WERI-Rb-1 (cell line): ENCODE results near the gene B3GAT1.

ENCODE experiments used
- DNase-seq: peaks from one replicate; pipeline ENCODE4 v3.0.0-alpha.2; 2020
- H3K27ac ChIP-seq: fragments of 250-450 bp; sonication (Bioruptor Pico); 2 replicates; pipeline ENCODE4 v1.5.1; 2020; ENCODE audit warnings: mild to moderate bottlenecking, moderate library complexity
- H3K27me3 ChIP-seq: fragments of 250-450 bp; sonication (Bioruptor Pico); 2 replicates; pipeline ENCODE4 v1.5.1; 2021; ENCODE audit warnings: mild to moderate bottlenecking, low read depth, moderate library complexity; ENCODE audit not compliant: insufficient read depth, severe bottlenecking
- H3K36me3 ChIP-seq: fragments of 250-450 bp; sonication (Bioruptor Pico); 2 replicates; pipeline ENCODE4 v1.5.1; 2020; ENCODE audit warnings: mild to moderate bottlenecking, moderate library complexity
- H3K4me3 ChIP-seq: 2 replicates; pipeline ENCODE4 v1.5.1; 2011; ENCODE audit warnings: low read depth, mild to moderate bottlenecking, control low read depth, low read length
- H3K9me3 ChIP-seq: fragments of 250-450 bp; sonication (Bioruptor Pico); 2 replicates; pipeline ENCODE4 v1.5.1; 2021; ENCODE audit warnings: mild to moderate bottlenecking, moderate library complexity; ENCODE audit not compliant: severe bottlenecking
- CTCF ChIP-seq: IDR thresholded peaks from 2 replicates; pipeline ENCODE4 v1.5.1; 2011; ENCODE audit warnings: low read depth, mild to moderate bottlenecking, control low read depth, inconsistent platforms, low read length

Gene B3GAT1

GRCh38 chr11:134437821-134438220 lies 25.8 kb upstream of the B3GAT1 start:
- Histone ChIP-seq H3K9me3 (no peaks in the 10 kb centered on the region), H3K27ac (no peak overlapping the region), H3K4me3 (no peak overlapping the region), H3K36me3 (no peaks in the 10 kb centered on the region), H3K27me3 (peaks cover 19% of the 10 kb centered on the region)
- no peak for DNase-seq
- TF ChIP-seq CTCF = no peak

- no peak for TF ChIP-seq CTCF
- Histone ChIP-seq H3K4me3 (no peak overlapping the region), H3K9me3 (no peaks in the 10 kb centered on the region), H3K36me3 (no peaks in the 10 kb centered on the region), H3K27ac (no peak overlapping the region), H3K27me3 (peaks cover 20% of the 10 kb centered on the region)
- DNase-seq = no peak
Observed at GRCh38 chr11:134436781-134437180, 24.7 kb upstream of the B3GAT1 start.

GRCh38 chr11:134433806-134434205 lies 21.8 kb upstream of the B3GAT1 start:
- Histone ChIP-seq H3K36me3 (no peaks in the 10 kb centered on the region), H3K27ac (no peak overlapping the region), H3K4me3 (no peak overlapping the region), H3K9me3 (no peaks in the 10 kb centered on the region), H3K27me3 (peaks cover 26% of the 10 kb centered on the region)
- no peak for TF ChIP-seq CTCF
- no peak for DNase-seq

GRCh38 chr11:134433251-134433650 lies 21.2 kb upstream of the B3GAT1 start:
- Histone ChIP-seq H3K9me3 (no peaks in the 10 kb centered on the region), H3K27ac (no peak overlapping the region), H3K36me3 (no peaks in the 10 kb centered on the region), H3K27me3 (peaks cover 26% of the 10 kb centered on the region), H3K4me3 (no peak overlapping the region)
- TF ChIP-seq CTCF = no peak
- no peak for DNase-seq

- Histone ChIP-seq H3K4me3 (no peak overlapping the region), H3K27ac (no peak overlapping the region), H3K9me3 (no peaks in the 10 kb centered on the region), H3K27me3 (peaks cover 26% of the 10 kb centered on the region), H3K36me3 (no peaks in the 10 kb centered on the region)
- DNase-seq = no peak
- no peak for TF ChIP-seq CTCF
Observed at GRCh38 chr11:134432776-134433175, 20.7 kb upstream of the B3GAT1 start.

GRCh38 chr11:134429106-134429505 lies 17.1 kb upstream of the B3GAT1 start:
- no peaks in the 10 kb centered on the region for H3K9me3 ChIP-seq
- no peak for TF ChIP-seq CTCF
- no peak for DNase-seq
- H3K27ac ChIP-seq = no peak overlapping the region
- no peaks in the 10 kb centered on the region for H3K36me3 ChIP-seq
- peaks cover 19% of the 10 kb centered on the region for H3K27me3 ChIP-seq
- H3K4me3 ChIP-seq = no peak overlapping the region
